HepG2 (cell line): ENCODE data around the gene SCNM1. TPM values are rescaled to one million over a fixed set of nuclear protein-coding genes. Genes with fewer than 3 reads are reported as not detected.
A peak's percentile ranks its signal among the peaks of the same experiment; 100 is the strongest.

Source experiments
- FOXC1 ChIP-seq: sonication (generic); formaldehyde crosslinking; IDR thresholded peaks from 2 replicates; pipeline ENCODE4 v1.8.0; 2022; ENCODE audit warnings: mild to moderate bottlenecking, missing genetic modification reagents, borderline replicate concordance
- FOXK1 ChIP-seq: sonication (generic); formaldehyde crosslinking; IDR thresholded peaks from 2 replicates; pipeline ENCODE4 v1.4.0; 2020; ENCODE audit warnings: low read depth, missing genetic modification reagents, borderline replicate concordance
- GPBP1L1 ChIP-seq: sonication (generic); formaldehyde crosslinking; IDR thresholded peaks from 2 replicates; pipeline ENCODE4 v1.5.0; 2020; ENCODE audit warnings: mild to moderate bottlenecking, missing genetic modification reagents
- JUN ChIP-seq: sonication (generic); formaldehyde crosslinking; IDR thresholded peaks from 2 replicates; pipeline ENCODE4 v1.4.0; 2020; ENCODE audit warnings: mild to moderate bottlenecking, missing genetic modification reagents
- MAX ChIP-seq: IDR thresholded peaks from 2 replicates; pipeline ENCODE4 v1.6.1; 2012; ENCODE audit warnings: inconsistent platforms
- MTF2 ChIP-seq: sonication (generic); formaldehyde crosslinking; IDR thresholded peaks from 2 replicates; pipeline ENCODE4 v1.5.0; 2020; ENCODE audit warnings: missing genetic modification reagents, borderline replicate concordance
- NBN ChIP-seq: fragments of 450-650 bp; conservative IDR thresholded peaks from 2 replicates; pipeline ENCODE4 v1.6.1; 2017
- PITX1 ChIP-seq: sonication (generic); formaldehyde crosslinking; IDR thresholded peaks from 2 replicates; pipeline ENCODE4 v1.5.1; 2020; ENCODE audit warnings: mild to moderate bottlenecking, missing genetic modification reagents
- SRSF1 ChIP-seq: fragments of 200-400 bp; formaldehyde crosslinking; optimal IDR thresholded peaks from 2 replicates; pipeline ENCODE3; 2017; ENCODE audit warnings: mild to moderate bottlenecking, low read depth, low read length, moderate library complexity
- ZBTB33 ChIP-seq: sonication (generic); formaldehyde crosslinking; IDR thresholded peaks from 2 replicates; pipeline ENCODE4 v1.4.0; 2020; ENCODE audit warnings: missing genetic modification reagents
- ZNF235 ChIP-seq: sonication (generic); formaldehyde crosslinking; IDR thresholded peaks from 2 replicates; pipeline ENCODE4 v1.8.1; 2023; ENCODE audit warnings: mild to moderate bottlenecking, missing genetic modification reagents, borderline replicate concordance
- ZNF260 ChIP-seq: sonication (generic); formaldehyde crosslinking; IDR thresholded peaks from 2 replicates; pipeline ENCODE4 v1.4.0; 2020; ENCODE audit warnings: missing genetic modification reagents, low read depth, mild to moderate bottlenecking, borderline replicate concordance
- ZNF275 ChIP-seq: sonication (generic); formaldehyde crosslinking; IDR thresholded peaks from 2 replicates; pipeline ENCODE4 v1.8.0; 2022; ENCODE audit warnings: missing genetic modification reagents, mild to moderate bottlenecking, inconsistent platforms, borderline replicate concordance
- ZNF276 ChIP-seq: sonication (generic); formaldehyde crosslinking; IDR thresholded peaks from 2 replicates; pipeline ENCODE4 v1.4.0; 2020; ENCODE audit warnings: mild to moderate bottlenecking, low read depth, missing genetic modification reagents
- ZNF446 ChIP-seq: sonication (generic); formaldehyde crosslinking; IDR thresholded peaks from 2 replicates; pipeline ENCODE4 v1.5.0; 2020; ENCODE audit warnings: mild to moderate bottlenecking, missing genetic modification reagents
- ZNF550 ChIP-seq: sonication (generic); formaldehyde crosslinking; IDR thresholded peaks from 2 replicates; pipeline ENCODE4 v1.4.0; 2020; ENCODE audit warnings: mild to moderate bottlenecking, missing genetic modification reagents, borderline replicate concordance
- ZNF570 ChIP-seq: sonication (generic); formaldehyde crosslinking; IDR thresholded peaks from 2 replicates; pipeline ENCODE4 v1.4.0; 2020; ENCODE audit warnings: mild to moderate bottlenecking, missing genetic modification reagents, borderline replicate concordance
- ZNF740 ChIP-seq: sonication (generic); formaldehyde crosslinking; IDR thresholded peaks from 2 replicates; pipeline ENCODE4 v1.4.0; 2020; ENCODE audit warnings: missing genetic modification reagents
- ZNF768 ChIP-seq: sonication (generic); formaldehyde crosslinking; IDR thresholded peaks from 2 replicates; pipeline ENCODE4 v1.4.0; 2020; ENCODE audit warnings: missing genetic modification reagents
- ZNF781 ChIP-seq: sonication (generic); formaldehyde crosslinking; IDR thresholded peaks from 2 replicates; pipeline ENCODE4 v1.5.1; 2020; ENCODE audit warnings: borderline replicate concordance, mild to moderate bottlenecking, missing genetic modification reagents; ENCODE audit errors: not compliant biosample characterization
- ZNF788 ChIP-seq: sonication (generic); formaldehyde crosslinking; IDR thresholded peaks from 2 replicates; pipeline ENCODE4 v1.5.0; 2020; ENCODE audit warnings: mild to moderate bottlenecking, missing genetic modification reagents, borderline replicate concordance
- ZSCAN25 ChIP-seq: sonication (generic); formaldehyde crosslinking; IDR thresholded peaks from 2 replicates; pipeline ENCODE4 v1.8.0; 2022; ENCODE audit warnings: mild to moderate bottlenecking, missing genetic modification reagents
- polyA plus RNA-seq, 8 experiments: library from polyadenylated mRNA; depleted of rRNA in 3 of 8; stranded (reverse) in 7 of 8; unstranded in 1 of 8; fragments of >200 nt; fragmentation: Illumina TruSeq in 4 of 8; extraction: Trizol in 4 of 8; gene quantifications; 2 replicates each; pipeline versions ENCODE4 v1.2.1 to v1.2.3, GENCODE V29; 2011 to 2016; ENCODE audit warnings: low read depth in 4 of 8, missing spikeins in 1 of 8, mixed read lengths in 1 of 8; ENCODE audit not compliant: insufficient read depth in 1 of 8
- total RNA-seq, 5 experiments: library from RNA; depleted of rRNA; stranded (reverse); fragments of >200 nt; fragmentation: Illumina TruSeq; extraction: Trizol; gene quantifications; 2 replicates each; pipeline ENCODE4 v1.2.3, GENCODE V29; 2016; ENCODE audit warnings: low read depth in 1 of 5

The SCNM1 gene
- total and polyA plus RNA-seq, 2 of the 13 experiments (the other 11 are each of a cell fraction or from before 2014, with no cell fraction given): 16.3 to 31.5 TPM

GRCh38 chr1:151198254-151199127, 32.5 kb downstream of the SCNM1 start, which contains the start of gene PIP5K1A (continued):
- TF ChIP-seq ZNF446 (CRISPR knock-in tag) (peak; percentile 81), ZNF768 (no peak), FOXK1 (CRISPR knock-in tag) (peak; percentile 22; the same call in 1 of the 2 replicates), MTF2 (CRISPR knock-in tag) (no peak), ZNF276 (CRISPR knock-in tag) (no peak), FOXC1 (CRISPR knock-in tag) (no peak), ZNF275 (CRISPR knock-in tag) (0 out of 2 replicates have a peak, but pooled peaks have one; percentile 1), ZNF570 (CRISPR knock-in tag) (no peak), MAX (peak; percentile 87), ZNF260 (CRISPR knock-in tag) (no peak), ZSCAN25 (CRISPR knock-in tag) (peak; percentile 54; the same call in 1 of the 2 replicates), SRSF1 (no peak), GPBP1L1 (CRISPR knock-in tag) (no peak), ZNF788 (CRISPR knock-in tag) (0 out of 2 replicates have a peak, but pooled peaks have one; percentile 19), ZBTB33 (no peak), JUN (no peak), NBN (no peak), ZNF740 (no peak), PITX1 (no peak), ZNF781 (CRISPR knock-in tag) (no peak), ZNF550 (CRISPR knock-in tag) (no peak), ZNF235 (no peak)
